Natural killer cell (primary cell): ENCODE results near the gene NMUR1. TPM values are rescaled to one million over a fixed set of nuclear protein-coding genes. Genes with fewer than 3 reads are reported as not detected.
"Not testable (repeated sequence)": the region's sequence is repeated elsewhere in the genome, so short reads cannot be mapped to it uniquely, and the experiment has no call there.

Experiments used
- ATAC-seq, 3 donors: fragments of 150-1000 bp in 2 of 3; fragments of 200-7000 bp in 1 of 3; cut with Tn5 transposase; 1 replicate in 1 of 3; 2 replicates in 2 of 3; pipeline ENCODE4 v1.10.0; 2021; ENCODE audit warnings: mild to moderate bottlenecking in 2 of 3, moderate library complexity in 2 of 3
- DNase-seq, 2 donors: peaks; one replicate each; pipeline versions ENCODE4 v3.0.0 to v3.0.0-alpha.2; 2013 to 2021; ENCODE audit warnings: mixed read lengths in 1 of 2
- H3K27ac ChIP-seq: one replicate; pipeline ENCODE4 v1.5.1; 2013; ENCODE audit warnings: mild to moderate bottlenecking, low read length
- H3K27me3 ChIP-seq: one replicate; pipeline ENCODE4 v1.6.1; 2013; ENCODE audit warnings: low read length; ENCODE audit not compliant: control insufficient read depth, insufficient read depth
- H3K36me3 ChIP-seq: one replicate; pipeline ENCODE4 v1.6.1; 2013; ENCODE audit warnings: low read length; ENCODE audit not compliant: control insufficient read depth, insufficient read depth
- H3K4me1 ChIP-seq: one replicate; pipeline ENCODE4 v1.6.1; 2013; ENCODE audit warnings: low read length; ENCODE audit not compliant: control insufficient read depth, insufficient read depth
- H3K4me3 ChIP-seq: one replicate; pipeline ENCODE4 v1.5.1; 2013; ENCODE audit warnings: low read length
- H3K9me3 ChIP-seq: one replicate; pipeline ENCODE4 v1.6.1; 2013; ENCODE audit warnings: low read length; ENCODE audit not compliant: control insufficient read depth, insufficient read depth
- H3K27ac Mint-ChIP-seq, 2 donors: one replicate each; pipeline ENCODE4 v1.8.0; 2022; ENCODE audit warnings: mild to moderate bottlenecking in 2 of 2, mixed read lengths in 2 of 2, moderate library complexity in 1 of 2
- H3K27me3 Mint-ChIP-seq, 2 donors: one replicate each; pipeline ENCODE4 v1.8.0; 2022; ENCODE audit warnings: low read depth in 2 of 2, mixed read lengths in 2 of 2
- H3K36me3 Mint-ChIP-seq: one replicate; pipeline ENCODE4 v1.8.0; 2022; ENCODE audit warnings: mixed read lengths
- H3K4me1 Mint-ChIP-seq, 2 donors: one replicate each; pipeline ENCODE4 v1.8.0; 2022; ENCODE audit warnings: mixed read lengths in 2 of 2
- H3K4me3 Mint-ChIP-seq: one replicate; pipeline ENCODE4 v1.8.0; 2022; ENCODE audit warnings: mild to moderate bottlenecking, moderate library complexity, mixed read lengths
- H3K9me3 Mint-ChIP-seq, 2 donors: one replicate each; pipeline ENCODE4 v1.8.0; 2022; ENCODE audit warnings: mixed read lengths in 2 of 2
- CTCF ChIP-seq: fragments of 200-600 bp; IDR thresholded peaks from one replicate; pipeline ENCODE4 v1.8.0; 2022; ENCODE audit warnings: antibody characterized with exemption
- WGBS: methylation state at CpG from one replicate; pipeline ENCODE4 v1.1.7; 2013; ENCODE audit warnings: missing lambda C conversion rate; ENCODE audit not compliant: insufficient coverage; 5-methylcytosine and 5-hydroxymethylcytosine counted together
- intact Hi-C: fragments of 100-400 bp; cut with micrococcal nuclease; formaldehyde crosslinking; loops from one replicate; pipeline ENCODE4 v1.14.2; 2022
- total RNA-seq, 4 donors: library from RNA; stranded (reverse); fragments of 120-200 nt in 1 of 4; gene quantifications; one replicate each; pipeline versions ENCODE4 v1.2.3 to v1.2.4, GENCODE V29; 2013 to 2022

Gene NMUR1
- total RNA-seq, 3 donors from 2014 or later (not counting 1 experiment from before 2014, with no cell fraction given): 67.4 to 103 (median 80.2) TPM

DNA sequence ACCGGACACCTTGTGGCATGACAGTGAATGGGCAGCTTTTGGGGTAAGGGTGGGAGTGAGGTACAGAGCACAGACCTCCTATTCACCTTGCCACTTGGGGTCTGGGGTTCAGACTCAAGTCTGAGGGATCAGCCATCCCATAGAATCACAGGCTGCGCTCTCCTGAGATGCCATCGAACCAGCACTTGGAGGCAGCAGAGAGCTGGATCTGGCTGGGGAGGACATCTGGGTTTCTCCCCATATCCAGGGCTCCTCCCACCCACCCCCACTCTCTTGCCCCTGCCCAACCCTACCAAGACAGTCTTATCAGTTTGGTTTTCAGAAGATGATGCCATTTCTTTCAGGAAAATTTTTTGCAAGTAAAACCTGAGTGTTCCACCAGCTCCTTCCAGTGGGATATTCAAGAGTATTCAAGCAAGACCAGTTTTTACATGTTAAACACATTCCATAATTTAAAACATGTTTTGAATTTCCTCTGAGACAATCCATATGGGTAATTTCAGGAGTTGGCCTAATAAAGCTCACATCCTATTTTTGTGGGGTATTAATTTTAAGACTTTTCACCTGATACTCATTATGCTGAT, 33.2 kb upstream of the NMUR1 start:
- WGBS: 70% methylated on average over 3 of the region's 3 CpGs
- no peak for TF ChIP-seq CTCF
- Histone ChIP-seq H3K27me3 (no peaks in the 10 kb centered on the region), H3K9me3 (no peaks in the 10 kb centered on the region), H3K4me3 (no peak overlapping the region), H3K27ac (no peak overlapping the region), H3K4me1 (no peaks in the 10 kb centered on the region), H3K36me3 (no peaks in the 10 kb centered on the region)
- Mint-ChIP-seq H3K27ac (no peak overlapping the region), H3K4me3 (no peak overlapping the region), H3K9me3 (no peaks in the 10 kb centered on the region), H3K27me3 (no peaks in the 10 kb centered on the region), H3K4me1 (peaks cover 0 to under 1% of the 10 kb centered on the region in 2 donors), H3K36me3 (no peaks in the 10 kb centered on the region)
- intact Hi-C loops: no loop called here
- peak in 1 of 2 donors; percentile 45 for DNase-seq
- peak in 2 of 3 donors; percentile 34 to 68 for ATAC-seq

- Histone ChIP-seq H3K36me3 (no peaks in the 10 kb centered on the region), H3K9me3 (no peaks in the 10 kb centered on the region), H3K27ac (peak overlapping the region; percentile 43), H3K4me1 (peaks cover 48% of the 10 kb centered on the region), H3K4me3 (no peak overlapping the region), H3K27me3 (no peaks in the 10 kb centered on the region)
- Mint-ChIP-seq H3K9me3 (peaks cover 2 to 8% of the 10 kb centered on the region in 2 donors), H3K4me3 (peak overlapping the region; percentile 61), H3K27ac (peak overlapping the region; percentile 90 to 100), H3K4me1 (peaks cover 50% of the 10 kb centered on the region in 2 donors), H3K27me3 (no peaks in the 10 kb centered on the region), H3K36me3 (peaks cover 11% of the 10 kb centered on the region)
- ATAC-seq (peak; percentile 82 to 86 (median 83)), DNase-seq (peak; percentile 48 to 92)
- intact Hi-C loops: loop anchor here (1.0 to 5.0 kb wide), 4 partner anchors 27 to 330 kb away; partner anchors contain the start of gene NMUR1
- TF ChIP-seq CTCF: peak; percentile 79
- 31% methylated on average over 11 of the region's 11 CpGs for WGBS
Measured at GRCh38 chr2:231557571-231558217, 27.4 kb upstream of the NMUR1 start.

- no peaks in the 10 kb centered on the region for H3K36me3 ChIP-seq
- DNase-seq (no peak), ATAC-seq (no peak)
- Mint-ChIP-seq H3K9me3 (peaks cover 2 to 9% of the 10 kb centered on the region in 2 donors), H3K27me3 (no peaks in the 10 kb centered on the region), H3K4me3 (peak overlapping the region; percentile 61), H3K27ac (peak overlapping the region; percentile 90 to 100), H3K4me1 (peaks cover 52% of the 10 kb centered on the region in 2 donors), H3K36me3 (peaks cover 14% of the 10 kb centered on the region)
- TF ChIP-seq CTCF: no peak
- H3K27me3 ChIP-seq: no peaks in the 10 kb centered on the region
- no peak overlapping the region for H3K27ac ChIP-seq
- intact Hi-C loops: loop anchor here (1.0 to 5.0 kb wide), 2 partner anchors 74 to 330 kb away; no protein-coding TSS in a partner anchor
- no peaks in the 10 kb centered on the region for H3K9me3 ChIP-seq
- 72% methylated on average over 7 of the region's 7 CpGs for WGBS
- H3K4me3 ChIP-seq: no peak overlapping the region
- peaks cover 52% of the 10 kb centered on the region for H3K4me1 ChIP-seq
Measured at GRCh38 chr2:231556981-231557380, 26.7 kb upstream of the NMUR1 start.

GRCh38 chr2:231556496-231556895, 26.3 kb upstream of the NMUR1 start:
- H3K9me3 Mint-ChIP-seq, ATAC-seq, H3K9me3 ChIP-seq, DNase-seq, H3K27ac ChIP-seq, H3K4me3 ChIP-seq, H3K27me3 ChIP-seq, H3K36me3 ChIP-seq, H3K27me3 Mint-ChIP-seq: not testable (repeated sequence)
- Mint-ChIP-seq H3K4me3 (peak overlapping the region; percentile 92), H3K36me3 (peaks cover 14% of the 10 kb centered on the region), H3K27ac (peak overlapping the region; percentile 90 to 100), H3K4me1 (peaks cover 52% of the 10 kb centered on the region in 2 donors)
- intact Hi-C loops: loop anchor here (5.0 kb wide), 1 partner anchor 329 kb away; no protein-coding TSS in a partner anchor
- H3K4me1 ChIP-seq: peaks cover 52% of the 10 kb centered on the region
- 94% methylated on average over 8 of the region's 8 CpGs for WGBS
